ENCODE data around the gene DMAC1. TPM values are rescaled to one million over a fixed set of nuclear protein-coding genes. Genes with fewer than 3 reads are reported as not detected.
A peak's percentile ranks its signal among the peaks of the same experiment; 100 is the strongest.

Gene DMAC1
- total RNA-seq, 1 donor from 2014 or later: 8.9 TPM

- DNase-seq (ENCODE audit: low read depth in 2 of 2): no peak
Measured at GRCh38 chr9:7783635-7784063, 15.9 kb downstream of the DMAC1 start.

GRCh38 chr9:7782400-7783120 lies 17.0 kb downstream of the DMAC1 start:
- DNase-seq (ENCODE audit: low read depth in 2 of 2): no peak

GRCh38 chr9:7780261-7780988 lies 19.2 kb downstream of the DMAC1 start:
- no peak for DNase-seq (ENCODE audit: low read depth in 2 of 2)

- DNase-seq (ENCODE audit: low read depth in 2 of 2): no peak
Measured at GRCh38 chr9:7778851-7779600, 20.6 kb downstream of the DMAC1 start.

- no peak for DNase-seq (ENCODE audit: low read depth in 2 of 2)
Measured at GRCh38 chr9:7777771-7778170, 21.8 kb downstream of the DMAC1 start.

GRCh38 chr9:7770111-7770510 lies 29.5 kb downstream of the DMAC1 start:
- no peak for DNase-seq (ENCODE audit: low read depth in 2 of 2)

GRCh38 chr9:7762600-7762999 lies 37.0 kb downstream of the DMAC1 start:
- DNase-seq (ENCODE audit: low read depth in 2 of 2): no peak

GRCh38 chr9:7760014-7760415 lies 39.6 kb downstream of the DMAC1 start:
- no peak for DNase-seq (ENCODE audit: low read depth in 2 of 2)

GRCh38 chr9:7756088-7756487 lies 43.5 kb downstream of the DMAC1 start:
- peak in 1 of 2 donors; percentile 17 for DNase-seq (ENCODE audit: low read depth in 2 of 2)

GRCh38 chr9:7752481-7752880 lies 47.1 kb downstream of the DMAC1 start:
- DNase-seq (ENCODE audit: low read depth in 2 of 2): no peak
